ENCODE results near the gene GAR1.

GAR1 gene

GRCh38 chr4:109864134-109864533 lies 48.6 kb downstream of the GAR1 start:
- H3K27ac Mint-ChIP-seq: no peak overlapping the region
- peaks cover 11% of the 10 kb centered on the region for H3K36me3 Mint-ChIP-seq (ENCODE audit: low read depth)
- H3K4me3 Mint-ChIP-seq: no peak overlapping the region
- no peaks in the 10 kb centered on the region for H3K27me3 Mint-ChIP-seq
- DNase-seq: no peak
- H3K9me3 Mint-ChIP-seq: peaks cover 8% of the 10 kb centered on the region
- no peaks in the 10 kb centered on the region for H3K4me1 Mint-ChIP-seq (ENCODE audit: low read depth)

- H3K4me1 Mint-ChIP-seq (ENCODE audit: low read depth): no peaks in the 10 kb centered on the region
- no peaks in the 10 kb centered on the region for H3K9me3 Mint-ChIP-seq
- H3K27me3 Mint-ChIP-seq: no peaks in the 10 kb centered on the region
- no peak overlapping the region for H3K4me3 Mint-ChIP-seq
- H3K27ac Mint-ChIP-seq: no peak overlapping the region
- no peak for DNase-seq
- peaks cover 16% of the 10 kb centered on the region for H3K36me3 Mint-ChIP-seq (ENCODE audit: low read depth)
Measured at GRCh38 chr4:109870061-109870460, 54.5 kb downstream of the GAR1 start.

- no peak overlapping the region for H3K4me3 Mint-ChIP-seq
- no peaks in the 10 kb centered on the region for H3K9me3 Mint-ChIP-seq
- peaks cover 16% of the 10 kb centered on the region for H3K36me3 Mint-ChIP-seq (ENCODE audit: low read depth)
- no peaks in the 10 kb centered on the region for H3K27me3 Mint-ChIP-seq
- H3K27ac Mint-ChIP-seq: no peak overlapping the region
- DNase-seq: no peak
- no peaks in the 10 kb centered on the region for H3K4me1 Mint-ChIP-seq (ENCODE audit: low read depth)
Measured at GRCh38 chr4:109872065-109872464, 56.5 kb downstream of the GAR1 start.

DNA sequence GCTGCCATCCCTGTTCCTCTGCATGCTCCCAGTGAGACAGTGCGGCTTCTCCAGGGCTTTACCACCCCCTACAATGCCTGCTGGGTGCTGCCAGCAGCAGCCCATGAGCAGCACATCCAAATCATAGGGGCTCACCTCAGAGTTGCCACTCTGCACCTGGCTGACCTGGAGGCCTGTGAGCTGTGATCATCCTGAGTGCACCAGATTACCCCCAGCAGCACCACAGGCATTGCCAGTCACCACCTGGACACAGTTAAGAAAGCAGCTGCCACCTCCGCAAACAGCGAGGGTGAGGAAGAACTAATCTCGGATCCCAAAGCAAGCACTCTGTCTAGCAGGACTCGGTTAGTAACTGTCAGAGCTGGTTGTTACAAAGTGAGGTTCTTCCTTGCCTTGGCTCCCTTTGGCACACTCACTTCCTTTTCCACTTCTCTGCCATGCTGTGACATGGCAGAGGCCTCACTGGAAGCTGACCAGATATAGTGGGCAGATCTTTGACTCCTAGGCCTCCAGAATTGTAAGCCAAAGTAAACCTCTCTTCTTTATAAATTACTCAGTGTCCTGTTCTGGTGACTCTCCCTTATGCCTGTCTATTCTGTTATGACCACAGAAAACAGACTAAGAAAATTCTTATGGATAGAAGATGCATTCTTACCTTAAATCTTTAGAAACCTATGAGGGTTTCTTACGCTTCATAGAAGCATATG lies 57.5 kb downstream of the GAR1 start:
- no peak for DNase-seq
- H3K27ac Mint-ChIP-seq: no peak overlapping the region
- no peak overlapping the region for H3K4me3 Mint-ChIP-seq
- H3K4me1 Mint-ChIP-seq (ENCODE audit: low read depth): no peaks in the 10 kb centered on the region
- H3K27me3 Mint-ChIP-seq: no peaks in the 10 kb centered on the region
- H3K9me3 Mint-ChIP-seq: no peaks in the 10 kb centered on the region
- H3K36me3 Mint-ChIP-seq (ENCODE audit: low read depth): peaks cover 11% of the 10 kb centered on the region

DNA sequence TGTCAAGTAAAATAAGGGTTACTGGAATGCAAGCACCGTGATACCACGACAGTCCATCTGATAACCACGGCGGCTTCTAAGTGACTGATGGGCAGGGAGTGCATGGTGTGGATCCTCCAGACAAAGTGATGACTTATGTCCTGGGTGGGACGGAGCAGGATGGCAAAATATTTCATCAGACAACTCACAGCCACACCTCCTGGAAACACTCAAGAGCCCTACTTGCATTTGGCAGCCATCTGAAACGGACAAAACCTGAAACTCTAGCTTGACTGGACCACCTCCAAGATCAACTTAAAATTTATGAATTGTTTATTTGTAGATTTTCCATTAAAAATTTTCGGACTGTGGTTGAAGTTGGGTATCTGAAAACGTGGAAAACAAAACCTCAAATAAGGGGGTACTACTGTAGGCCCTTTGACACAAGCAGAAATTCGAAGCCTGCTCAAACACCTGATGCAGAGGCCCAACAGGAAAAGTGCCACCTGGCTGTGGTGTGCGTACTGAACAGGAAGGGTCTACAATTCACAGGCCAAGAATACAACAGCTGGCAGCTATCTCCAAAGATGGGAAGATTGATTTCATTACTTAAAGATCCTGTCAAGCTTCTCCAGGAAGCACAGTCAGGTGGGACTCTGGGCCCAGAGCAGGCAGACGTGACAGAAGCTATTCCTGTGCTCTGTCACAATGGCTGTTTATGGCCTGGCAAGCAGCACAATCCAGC lies 58.4 kb downstream of the GAR1 start:
- Mint-ChIP-seq H3K4me1 (ENCODE audit: low read depth) (no peaks in the 10 kb centered on the region), H3K4me3 (no peak overlapping the region), H3K27me3 (peaks cover 5% of the 10 kb centered on the region), H3K27ac (no peak overlapping the region), H3K36me3 (ENCODE audit: low read depth) (peaks cover 11% of the 10 kb centered on the region), H3K9me3 (no peaks in the 10 kb centered on the region)
- no peak for DNase-seq
